Spleen (tissue), 11 donors: ENCODE measurements around the gene RHBDD3. TPM values are rescaled to one million over a fixed set of nuclear protein-coding genes. Genes with fewer than 3 reads are reported as not detected.
A peak's percentile ranks its signal among the peaks of the same experiment; 100 is the strongest.
"Not testable (repeated sequence)": the region's sequence is repeated elsewhere in the genome, so short reads cannot be mapped to it uniquely, and the experiment has no call there.

Source experiments
- DNase-seq: peaks from one replicate; pipeline ENCODE4 v3.0.0-alpha.2; 2020
- H3K27ac ChIP-seq, 8 donors: fragments of 200-600 bp; sonication (generic) in 7 of 8; 1 replicate in 4 of 8; 2 replicates in 4 of 8; pipeline versions ENCODE4 v1.5.0 to v1.8.0; 2016 to 2021; ENCODE audit warnings: inconsistent platforms in 4 of 8, mild to moderate bottlenecking in 4 of 8, moderate library complexity in 1 of 8
- H3K27me3 ChIP-seq, 7 donors: fragments of 200-600 bp; sonication (generic) in 6 of 7; replicated peaks in 1 of 7; 1 replicate in 4 of 7; 2 replicates in 3 of 7; pipeline versions ENCODE4 v1.5.0 to v1.8.0; 2016 to 2021; ENCODE audit warnings: inconsistent platforms in 3 of 7, mild to moderate bottlenecking in 1 of 7
- H3K36me3 ChIP-seq, 6 donors: fragments of 200-600 bp; sonication (generic) in 5 of 6; 1 replicate in 4 of 6; 2 replicates in 2 of 6; pipeline versions ENCODE4 v1.5.0 to v1.8.0; 2016 to 2021; ENCODE audit warnings: inconsistent platforms in 2 of 6
- H3K4me1 ChIP-seq, 6 donors: fragments of 200-600 bp; sonication (generic) in 5 of 6; 1 replicate in 3 of 6; 2 replicates in 3 of 6; pipeline versions ENCODE4 v1.5.0 to v1.8.0; 2016 to 2021; ENCODE audit warnings: inconsistent platforms in 3 of 6
- H3K4me3 ChIP-seq, 8 donors: fragments of 200-600 bp; sonication (generic) in 7 of 8; 1 replicate in 4 of 8; 2 replicates in 4 of 8; pipeline versions ENCODE4 v1.5.0 to v1.8.0; 2016 to 2021; ENCODE audit warnings: inconsistent platforms in 4 of 8, mild to moderate bottlenecking in 4 of 8, moderate library complexity in 2 of 8
- H3K9me3 ChIP-seq, 8 donors: fragments of 200-600 bp; sonication (generic) in 7 of 8; 1 replicate in 4 of 8; 2 replicates in 4 of 8; pipeline versions ENCODE4 v1.5.0 to v1.8.0; 2016 to 2021; ENCODE audit warnings: inconsistent platforms in 4 of 8
- CTCF ChIP-seq, 11 experiments: fragments of 200-600 bp in 7 of 11; fragments of 450-650 bp in 4 of 11; sonication (generic) in 4 of 11; IDR thresholded peaks in 8 of 11; conservative IDR thresholded peaks in 3 of 11; 1 replicate in 7 of 11; 2 replicates in 4 of 11; pipeline versions ENCODE4 v1.4.0 to v1.8.0; 2016 to 2021; ENCODE audit warnings: antibody characterized with exemption in 11 of 11, inconsistent platforms in 4 of 11, mild to moderate bottlenecking in 1 of 11
- POLR2A ChIP-seq, 3 donors: fragments of 450-650 bp; IDR thresholded peaks; one replicate each; pipeline ENCODE4 v1.5.1; 2017; ENCODE audit warnings: antibody characterized with exemption in 3 of 3, mild to moderate bottlenecking in 1 of 3
- POLR2AphosphoS5 ChIP-seq, 3 donors: sonication (generic); formaldehyde crosslinking; IDR thresholded peaks; one replicate each; pipeline ENCODE4 v1.5.1; 2017; ENCODE audit warnings: antibody characterized with exemption in 3 of 3
- WGBS, 5 donors: extraction: QIAGEN DNeasy Blood & Tissue Kit in 3 of 5; methylation state at CpG; one replicate each; pipeline versions ENCODE4 v1.1.5 to v1.1.7; 2013 to 2018; 5-methylcytosine and 5-hydroxymethylcytosine counted together
- intact Hi-C: fragments of 100-400 bp; cut with DNase I; formaldehyde crosslinking; loops from one replicate; pipeline ENCODE4 v1.15.0; 2023; ENCODE audit warnings: low total_unique reads
- polyA plus RNA-seq, 3 donors: library from polyadenylated mRNA; stranded (reverse); fragments of 200-250 nt; gene quantifications; one replicate each; pipeline ENCODE4 v1.2.1, GENCODE V29; 2013
- total RNA-seq, 7 donors: library from RNA; depleted of rRNA in 3 of 7; stranded (reverse); fragments of >200 nt in 3 of 7; fragmentation: NEBNext Ultra II Directional in 4 of 7; extraction: Animal tissue kit (Norgen Biotek cat#: 25700) in 4 of 7; gene quantifications; one replicate each; pipeline versions ENCODE4 v1.1.0 to v1.2.1, GENCODE V29; 2016 to 2021
- donor health status: healthy with polysubstance abuse.
- donor health status: DM: no; HTN: no; CAD: no; lungs with moderate emphysema.
- donor health status: DM: no; HTN: no; CAD: no.
- donor health status: Bipolar disorder and iron deficiency.
- donor health status: healthy.
- donor health status: DM: no; HTN: no; CAD: no.
- donor health status: DM: yes; HTN: yes; CAD: no.

RHBDD3 gene
- total and polyA plus RNA-seq, 10 donors = 16.3 to 45.8 (median 24.7) TPM

GRCh38 chr22:29251981-29252911 lies 15.5 kb downstream of the RHBDD3 start:
- no peak for TF ChIP-seq CTCF (IDR thresholded peaks at IDR 0.05 in 8 of 11, conservative IDR thresholded peaks at IDR 0.05 in 3 of 11)
- peak in 1 of 3 donors; percentile 4 for TF ChIP-seq POLR2AphosphoS5 (IDR thresholded peaks at IDR 0.05)
- H3K27ac ChIP-seq = no peak overlapping the region
- intact Hi-C loops = no loop called here
- 87 to 97% (median 92%) methylated on average over 10 of the region's 10 CpGs for whole genome bisulfite sequencing, 5 donors
- H3K4me3 ChIP-seq = no peak overlapping the region
- H3K27me3 ChIP-seq = no peaks in the 10 kb centered on the region
- DNase-seq = no peak
- no peaks in the 10 kb centered on the region for H3K4me1 ChIP-seq
- peaks cover 0 to 38% (median 0%) of the 10 kb centered on the region in 6 donors for H3K36me3 ChIP-seq
- no peaks in the 10 kb centered on the region for H3K9me3 ChIP-seq

- H3K4me3 ChIP-seq = no peak overlapping the region
- no peaks in the 10 kb centered on the region for H3K27me3 ChIP-seq
- H3K4me1 ChIP-seq = no peaks in the 10 kb centered on the region
- WGBS, 5 donors = 93 to 98% (median 95%) methylated on average over 5 of the region's 5 CpGs
- TF ChIP-seq CTCF (IDR thresholded peaks at IDR 0.05 in 8 of 11, conservative IDR thresholded peaks at IDR 0.05 in 3 of 11) (no peak), POLR2AphosphoS5 (IDR thresholded peaks at IDR 0.05) (no peak), POLR2A (IDR thresholded peaks at IDR 0.05) (no peak)
- H3K27ac ChIP-seq = no peak overlapping the region
- H3K36me3 ChIP-seq = peaks cover 0 to 35% (median 0%) of the 10 kb centered on the region in 6 donors
- no peaks in the 10 kb centered on the region for H3K9me3 ChIP-seq
- intact Hi-C loops = no loop called here
- DNase-seq = no peak
These were observed 16.5 kb downstream of the RHBDD3 start for GRCh38 chr22:29251265-29251664.

- H3K27ac ChIP-seq, H3K4me3 ChIP-seq, H3K9me3 ChIP-seq, intact Hi-C loops, H3K27me3 ChIP-seq, DNase-seq: not testable (repeated sequence)
- Histone ChIP-seq H3K4me1 (peaks cover 0 to 13% (median 9%) of the 10 kb centered on the region in 6 donors), H3K36me3 (peaks cover 0 to 25% (median 0%) of the 10 kb centered on the region in 6 donors)
- 92 to 97% (median 94%) methylated on average over 10 of the region's 10 CpGs for WGBS, 5 donors
These were observed 19.9 kb downstream of the RHBDD3 start for GRCh38 chr22:29247891-29248290.

GRCh38 chr22:29245626-29246385 lies 22.0 kb downstream of the RHBDD3 start:
- Histone ChIP-seq H3K9me3 (peaks cover 0 to 25% (median 14%) of the 10 kb centered on the region in 8 donors), H3K4me3 (no peak overlapping the region), H3K36me3 (peaks cover 0 to 38% (median 3%) of the 10 kb centered on the region in 6 donors), H3K27me3 (peaks cover 0 to 6% (median 0%) of the 10 kb centered on the region in 7 donors), H3K27ac (peak overlapping the region in 4 of 8 donors; percentile 44 to 58 (median 50)), H3K4me1 (peaks cover 0 to 13% (median 9%) of the 10 kb centered on the region in 6 donors)
- WGBS, 5 donors = 51 to 64% (median 51%) methylated on average over 8 to 11 of the region's 11 CpGs
- intact Hi-C loops = no loop called here
- DNase-seq = peak; percentile 90
- TF ChIP-seq POLR2A (IDR thresholded peaks at IDR 0.05) (no peak), POLR2AphosphoS5 (IDR thresholded peaks at IDR 0.05) (peak in 2 of 3 donors; percentile 51 to 66), CTCF (IDR thresholded peaks at IDR 0.05 in 8 of 11, conservative IDR thresholded peaks at IDR 0.05 in 3 of 11) (peak; percentile 91 to 97 (median 94))
